Adrenal gland (tissue), 12 donors: ENCODE data around the gene FBXO41. TPM values are rescaled to one million over a fixed set of nuclear protein-coding genes. Genes with fewer than 3 reads are reported as not detected.

Source experiments
- DNase-seq, 7 donors: peaks; one replicate each; pipeline ENCODE4 v3.0.0-alpha.2; 2019 to 2020
- H3K27ac ChIP-seq, 5 donors: fragments of 200-600 bp; sonication (generic) in 4 of 5; 1 replicate in 3 of 5; 2 replicates in 2 of 5; pipeline versions ENCODE4 v1.5.1 to v1.8.0; 2016 to 2020; ENCODE audit warnings: mild to moderate bottlenecking in 1 of 5
- H3K27me3 ChIP-seq: fragments of 200-600 bp; 2 replicates; pipeline ENCODE4 v1.8.0; 2021
- H3K36me3 ChIP-seq, 2 donors: fragments of 200-600 bp; replicated peaks in 1 of 2; 1 replicate in 1 of 2; 2 replicates in 1 of 2; pipeline versions ENCODE4 v1.5.1 to v1.8.0; 2018 to 2022
- H3K4me1 ChIP-seq, 2 donors: fragments of 200-600 bp; replicated peaks in 1 of 2; 1 replicate in 1 of 2; 2 replicates in 1 of 2; pipeline versions ENCODE4 v1.5.1 to v1.8.0; 2018 to 2021
- H3K4me3 ChIP-seq, 4 donors: fragments of 200-600 bp; sonication (generic) in 3 of 4; one replicate each; pipeline ENCODE4 v1.5.1; 2016 to 2018
- H3K9me3 ChIP-seq, 3 donors: fragments of 200-600 bp; sonication (generic) in 1 of 3; replicated peaks in 1 of 3; 1 replicate in 2 of 3; 2 replicates in 1 of 3; pipeline versions ENCODE4 v1.5.1 to v1.8.0; 2016 to 2021
- POLR2A ChIP-seq, 2 donors: fragments of 450-650 bp; IDR thresholded peaks; one replicate each; pipeline ENCODE4 v1.6.1; 2017; ENCODE audit warnings: antibody characterized with exemption in 2 of 2, mild to moderate bottlenecking in 2 of 2, moderate library complexity in 1 of 2
- WGBS, 4 donors: extraction: QIAGEN DNeasy Blood & Tissue Kit in 2 of 4; methylation state at CpG; one replicate each; pipeline versions ENCODE4 v1.1.5 to v1.1.7; 2013 to 2017; 5-methylcytosine and 5-hydroxymethylcytosine counted together
- intact Hi-C, 2 donors: fragments of 100-400 bp; cut with DNase I; formaldehyde crosslinking; loops; one replicate each; pipeline versions ENCODE4 v1.14.1 to v1.15.0; 2022 to 2023
- polyA plus RNA-seq, 3 donors: library from polyadenylated mRNA; stranded (reverse); fragments of 200-250 nt in 2 of 3; fragments of 350-450 nt in 1 of 3; fragmentation: Illumina TruSeq in 1 of 3; extraction: RNeasy Lipid Tissue Mini Kit (QIAGEN cat#74804) in 1 of 3; gene quantifications; one replicate each; pipeline ENCODE4 v1.2.3, GENCODE V29; 2013 to 2014
- total RNA-seq, 9 donors: library from RNA; depleted of rRNA in 4 of 9; stranded (reverse); fragments of >200 nt in 4 of 9; fragments of 120-200 nt in 1 of 9; fragmentation: NEBNext Ultra II Directional in 1 of 9; extraction: Animal tissue kit (Norgen Biotek cat#: 25700) in 1 of 9; gene quantifications; one replicate each; pipeline versions ENCODE4 v1.1.0 to v1.2.4, GENCODE V29; 2013 to 2023
- TF ChIP-seq, protein P1 (sequence below), 6 experiments: fragments of 450-650 bp in 4 of 6; fragments of 200-600 bp in 2 of 6; sonication (generic) in 1 of 6; IDR thresholded peaks; 1 replicate in 5 of 6; 2 replicates in 1 of 6; pipeline versions ENCODE4 v1.5.1 to v1.8.0; 2016 to 2021; ENCODE audit warnings: antibody characterized with exemption in 6 of 6, mild to moderate bottlenecking in 2 of 6, moderate library complexity in 1 of 6
- donor health status: healthy with polysubstance abuse.
- donor health status: Bipolar disorder and iron deficiency.
- donor health status: DM: yes; HTN: yes; CAD: no.
- donor health status: DM: no; HTN: no; CAD: no.
- donor health status: DM: no; HTN: no; CAD: no.
- donor health status: DM: yes; HTN: yes; CAD: no.

FBXO41 gene
- total and polyA plus RNA-seq, 12 donors, result 1.8 to 12.0 (median 5.5) TPM

DNA sequence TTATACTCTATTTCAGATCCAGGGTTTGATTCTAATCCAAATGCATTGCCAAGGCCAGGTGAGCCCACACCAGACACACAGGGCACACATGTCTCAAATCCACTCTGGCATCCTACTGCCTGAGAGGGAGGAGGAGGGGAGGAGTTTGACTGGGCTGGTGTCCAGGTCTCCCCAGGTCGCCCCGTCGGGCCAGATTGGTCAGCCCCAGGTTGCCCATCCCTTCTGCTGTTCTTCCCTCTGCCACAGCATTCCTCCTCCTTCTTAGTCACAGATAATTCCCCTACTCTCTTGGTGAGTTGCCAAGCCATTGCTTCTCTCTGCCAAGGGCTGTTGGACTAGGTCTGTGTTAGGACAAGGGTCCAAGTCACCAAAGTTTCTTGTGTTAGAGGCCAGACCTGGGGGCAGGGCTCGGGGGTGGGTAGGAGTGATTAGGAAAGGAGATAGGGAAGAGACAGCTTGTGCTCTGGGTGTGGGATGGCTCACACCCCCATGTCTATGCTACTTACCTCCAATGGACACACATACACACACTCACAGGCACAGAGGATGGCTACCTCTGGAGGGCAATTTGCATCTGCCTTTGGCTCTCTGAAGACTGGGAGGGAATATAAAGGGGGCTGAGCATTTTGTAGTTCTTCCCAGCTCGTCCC is 11.6 kb upstream of the FBXO41 start:
- Histone ChIP-seq H3K9me3 (no peaks in the 10 kb centered on the region), H3K27ac (no peak overlapping the region), H3K4me3 (no peak overlapping the region), H3K27me3 (peaks cover 49% of the 10 kb centered on the region), H3K36me3 (no peaks in the 10 kb centered on the region), H3K4me1 (peaks cover 8 to 27% of the 10 kb centered on the region in 2 donors)
- DNase-seq, result no peak
- 35 to 44% (median 42%) methylated on average over 5 of the region's 5 CpGs for WGBS, 4 donors
- TF ChIP-seq, protein P1, sequence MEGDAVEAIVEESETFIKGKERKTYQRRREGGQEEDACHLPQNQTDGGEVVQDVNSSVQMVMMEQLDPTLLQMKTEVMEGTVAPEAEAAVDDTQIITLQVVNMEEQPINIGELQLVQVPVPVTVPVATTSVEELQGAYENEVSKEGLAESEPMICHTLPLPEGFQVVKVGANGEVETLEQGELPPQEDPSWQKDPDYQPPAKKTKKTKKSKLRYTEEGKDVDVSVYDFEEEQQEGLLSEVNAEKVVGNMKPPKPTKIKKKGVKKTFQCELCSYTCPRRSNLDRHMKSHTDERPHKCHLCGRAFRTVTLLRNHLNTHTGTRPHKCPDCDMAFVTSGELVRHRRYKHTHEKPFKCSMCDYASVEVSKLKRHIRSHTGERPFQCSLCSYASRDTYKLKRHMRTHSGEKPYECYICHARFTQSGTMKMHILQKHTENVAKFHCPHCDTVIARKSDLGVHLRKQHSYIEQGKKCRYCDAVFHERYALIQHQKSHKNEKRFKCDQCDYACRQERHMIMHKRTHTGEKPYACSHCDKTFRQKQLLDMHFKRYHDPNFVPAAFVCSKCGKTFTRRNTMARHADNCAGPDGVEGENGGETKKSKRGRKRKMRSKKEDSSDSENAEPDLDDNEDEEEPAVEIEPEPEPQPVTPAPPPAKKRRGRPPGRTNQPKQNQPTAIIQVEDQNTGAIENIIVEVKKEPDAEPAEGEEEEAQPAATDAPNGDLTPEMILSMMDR (IDR thresholded peaks at IDR 0.05), result no peak
- TF ChIP-seq POLR2A (IDR thresholded peaks at IDR 0.05), result no peak
- intact Hi-C loops, result no loop called here

DNA sequence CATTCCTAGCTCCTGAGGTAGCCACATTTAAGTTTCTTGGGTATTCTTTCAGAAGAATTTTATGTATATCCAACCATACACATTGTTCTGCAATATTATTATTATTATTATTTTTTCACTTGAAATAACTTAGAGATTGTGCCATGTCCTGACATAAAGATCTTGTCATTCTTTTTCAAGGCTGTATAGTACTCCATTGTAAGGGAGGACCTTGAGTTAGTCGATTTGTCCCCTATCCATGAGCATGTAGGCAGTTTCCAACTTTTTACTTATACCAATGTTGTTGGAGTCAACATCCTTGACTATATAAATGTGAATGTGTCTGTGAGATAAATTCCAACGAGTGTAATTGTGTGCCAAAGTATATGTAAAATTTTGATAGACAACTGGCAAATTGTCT is 10.0 kb upstream of the FBXO41 start:
- H3K27me3 ChIP-seq, result peaks cover 49% of the 10 kb centered on the region

DNA sequence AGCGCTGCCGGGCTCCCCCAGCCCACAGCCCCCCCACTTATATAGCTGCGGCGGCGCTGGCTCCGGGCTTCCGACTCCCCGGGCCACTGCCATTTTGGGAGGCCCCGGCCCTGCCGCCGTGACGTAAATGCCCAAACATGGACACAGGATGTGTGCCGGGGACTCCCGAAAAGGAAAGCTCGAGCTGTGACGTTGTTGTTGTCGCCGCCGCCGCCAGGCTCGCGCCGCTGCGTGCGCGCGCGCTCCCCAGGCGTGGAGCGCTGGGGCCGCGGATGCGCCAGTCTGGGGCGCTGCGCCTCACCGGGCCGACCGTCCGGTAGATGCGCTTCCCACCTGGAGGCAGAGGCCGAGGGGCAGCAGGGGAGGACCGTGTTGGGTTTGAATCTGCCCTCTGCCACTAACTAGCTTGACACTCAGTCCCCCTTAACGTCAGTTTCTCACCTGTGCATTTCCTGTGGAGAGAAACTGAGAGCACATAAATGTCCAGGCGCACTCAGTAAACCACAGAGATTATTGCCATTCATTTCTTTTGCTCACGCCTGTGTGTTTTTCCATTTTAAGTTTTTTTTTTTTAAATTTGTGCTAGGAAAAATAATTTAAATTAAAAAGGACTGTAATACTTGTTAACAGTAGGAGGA is 9.4 kb upstream of the FBXO41 start, which contains the start of gene EGR4:
TSS of gene EGR4 (minus strand) at position 15 of the 638 bp plus-strand sequence. CDS start 231 bp downstream, outside the sequence.
- H3K27me3 ChIP-seq, result peaks cover 49% of the 10 kb centered on the region
- no peaks in the 10 kb centered on the region for H3K36me3 ChIP-seq
- peak; percentile 40 to 87 (median 59) for DNase-seq
- H3K4me1 ChIP-seq, result peaks cover 8 to 28% of the 10 kb centered on the region in 2 donors
- TF ChIP-seq, protein P1 (IDR thresholded peaks at IDR 0.05), result no peak
- no peak for TF ChIP-seq POLR2A (IDR thresholded peaks at IDR 0.05)
- H3K9me3 ChIP-seq, result no peaks in the 10 kb centered on the region
- H3K27ac ChIP-seq, result no peak within 1 kb of the TSS
- intact Hi-C loops, result no loop called here
- peak within 1 kb of the TSS in 2 of 4 donors; percentile 19 to 57 for H3K4me3 ChIP-seq
- 1 to 20% (median 11%) methylated on average over 3 to 45 of the region's 45 CpGs for WGBS, 4 donors

More for the DNA sequence above, 10.0 kb upstream of the FBXO41 start:
- no peak for TF ChIP-seq POLR2A (IDR thresholded peaks at IDR 0.05)
- TF ChIP-seq, protein P1 (IDR thresholded peaks at IDR 0.05), result no peak
- intact Hi-C loops, result no loop called here
- WGBS, 4 donors, result 76 to 86% (median 82%) methylated on average over 2 of the region's 2 CpGs
- no peak for DNase-seq
- Histone ChIP-seq H3K9me3 (no peaks in the 10 kb centered on the region), H3K4me3 (no peak overlapping the region), H3K36me3 (no peaks in the 10 kb centered on the region), H3K27ac (no peak overlapping the region), H3K4me1 (peaks cover 8 to 28% of the 10 kb centered on the region in 2 donors)

DNA sequence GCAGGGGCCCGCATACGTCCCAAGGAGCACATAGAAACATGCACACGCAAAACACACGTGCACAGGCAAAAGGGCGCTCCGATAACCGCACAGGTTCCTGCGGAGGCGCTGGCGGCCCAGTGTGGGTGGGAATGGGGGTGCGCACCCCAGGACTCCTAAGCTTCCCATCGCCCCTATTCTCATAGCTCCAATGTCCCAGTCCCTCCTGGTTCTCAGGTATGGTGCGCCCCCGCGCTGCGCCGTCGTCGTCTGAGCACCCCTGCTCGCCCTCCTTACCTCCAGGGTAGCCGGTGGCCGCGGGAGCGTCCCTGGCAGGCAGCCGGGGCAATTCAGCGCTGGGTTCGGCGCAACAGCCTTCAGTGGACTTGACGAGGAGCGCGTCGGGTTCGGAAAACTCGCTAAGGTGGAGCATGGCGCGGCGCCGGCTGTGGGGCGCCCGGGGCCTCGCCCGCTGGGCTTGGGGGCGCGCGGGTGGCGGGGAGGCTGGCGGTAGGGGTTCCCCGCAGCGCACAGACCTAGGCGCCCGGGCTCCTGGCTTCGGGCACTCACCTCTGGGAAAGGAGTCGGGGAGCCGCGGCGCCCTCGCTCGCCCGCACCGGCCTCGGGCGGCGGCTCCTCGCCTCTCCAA is 8.7 kb upstream of the FBXO41 start:
- TF ChIP-seq, protein P1 (IDR thresholded peaks at IDR 0.05), result no peak
- no peak for TF ChIP-seq POLR2A (IDR thresholded peaks at IDR 0.05)
- WGBS, 4 donors, result 2 to 7% (median 4%) methylated on average over 15 to 64 of the region's 64 CpGs
- Histone ChIP-seq H3K27me3 (peaks cover 49% of the 10 kb centered on the region), H3K9me3 (no peaks in the 10 kb centered on the region), H3K27ac (no peak overlapping the region), H3K36me3 (no peaks in the 10 kb centered on the region), H3K4me3 (peak overlapping the region in 2 of 4 donors; percentile 19 to 57), H3K4me1 (peaks cover 8 to 28% of the 10 kb centered on the region in 2 donors)
- intact Hi-C loops, result no loop called here
- DNase-seq, result no peak
